ENCODE results near the gene GLYAT. TPM values are rescaled to one million over a fixed set of nuclear protein-coding genes. Genes with fewer than 3 reads are reported as not detected.

Gene GLYAT
- total and polyA plus RNA-seq, 4 donors: not detected

- Histone ChIP-seq H3K27me3 (ENCODE audit: control insufficient read depth in 3 of 3, insufficient read depth in 3 of 3, low read length in 2 of 3) (no peaks in the 10 kb centered on the region), H3K4me3 (no peak overlapping the region), H3K9me3 (ENCODE audit: control insufficient read depth in 4 of 4, insufficient read depth in 3 of 4, low read length in 3 of 4) (peaks cover 0 to 5% (median 0%) of the 10 kb centered on the region in 4 donors), H3K27ac (ENCODE audit: low read depth in 1 of 2, low read length in 1 of 2) (no peak overlapping the region), H3K4me1 (ENCODE audit: control insufficient read depth in 5 of 5, insufficient read depth in 5 of 5, low read length in 5 of 5) (no peaks in the 10 kb centered on the region), H3K9ac (ENCODE audit: insufficient read depth in 1 of 2, low read length in 2 of 2) (no peak overlapping the region), H3K36me3 (ENCODE audit: control insufficient read depth in 4 of 4, insufficient read depth in 4 of 4, low read length in 4 of 4) (no peaks in the 10 kb centered on the region)
- no peak for TF ChIP-seq CTCF (IDR thresholded peaks at IDR 0.05; ENCODE audit: control extremely low read depth, extremely low read depth)
- 54 to 65% methylated on average over 12 of the region's 12 CpGs for WGBS, 2 donors
- DNase-seq (no peak), ATAC-seq (ENCODE audit: insufficient read depth, low FRiP score) (no peak)
Measured at GRCh38 chr11:58776891-58777710, 45.4 kb upstream of the GLYAT start.

- no peak overlapping the region for H3K9ac ChIP-seq (ENCODE audit: insufficient read depth in 1 of 2, low read length in 2 of 2)
- DNase-seq (no peak), ATAC-seq (ENCODE audit: insufficient read depth, low FRiP score) (no peak)
- WGBS, 2 donors: 86 to 92% methylated on average over 5 of the region's 5 CpGs
- TF ChIP-seq CTCF (IDR thresholded peaks at IDR 0.05; ENCODE audit: control extremely low read depth, extremely low read depth): no peak
- H3K4me3 ChIP-seq: no peak overlapping the region
- no peaks in the 10 kb centered on the region for H3K27me3 ChIP-seq (ENCODE audit: control insufficient read depth in 3 of 3, insufficient read depth in 3 of 3, low read length in 2 of 3)
- H3K27ac ChIP-seq (ENCODE audit: low read depth in 1 of 2, low read length in 1 of 2): no peak overlapping the region
- no peaks in the 10 kb centered on the region for H3K4me1 ChIP-seq (ENCODE audit: control insufficient read depth in 5 of 5, insufficient read depth in 5 of 5, low read length in 5 of 5)
- peaks cover 0 to 3% (median 1%) of the 10 kb centered on the region in 4 donors for H3K9me3 ChIP-seq (ENCODE audit: control insufficient read depth in 4 of 4, insufficient read depth in 3 of 4, low read length in 3 of 4)
- H3K36me3 ChIP-seq (ENCODE audit: control insufficient read depth in 4 of 4, insufficient read depth in 4 of 4, low read length in 4 of 4): no peaks in the 10 kb centered on the region
Measured at GRCh38 chr11:58775066-58775708, 43.4 kb upstream of the GLYAT start.

- H3K4me1 ChIP-seq (ENCODE audit: control insufficient read depth in 5 of 5, insufficient read depth in 5 of 5, low read length in 5 of 5): no peaks in the 10 kb centered on the region
- TF ChIP-seq CTCF (IDR thresholded peaks at IDR 0.05; ENCODE audit: control extremely low read depth, extremely low read depth): no peak
- DNase-seq (peak in 1 of 3 donors; percentile 4), ATAC-seq (ENCODE audit: insufficient read depth, low FRiP score) (no peak)
- H3K27me3 ChIP-seq (ENCODE audit: control insufficient read depth in 3 of 3, insufficient read depth in 3 of 3, low read length in 2 of 3): no peaks in the 10 kb centered on the region
- no peak overlapping the region for H3K9ac ChIP-seq (ENCODE audit: insufficient read depth in 1 of 2, low read length in 2 of 2)
- H3K4me3 ChIP-seq: no peak overlapping the region
- 63 to 80% methylated on average over 4 of the region's 4 CpGs for WGBS, 2 donors
- H3K9me3 ChIP-seq (ENCODE audit: control insufficient read depth in 4 of 4, insufficient read depth in 3 of 4, low read length in 3 of 4): peaks cover 0 to 3% (median 1%) of the 10 kb centered on the region in 4 donors
- H3K36me3 ChIP-seq (ENCODE audit: control insufficient read depth in 4 of 4, insufficient read depth in 4 of 4, low read length in 4 of 4): no peaks in the 10 kb centered on the region
- H3K27ac ChIP-seq (ENCODE audit: low read depth in 1 of 2, low read length in 1 of 2): no peak overlapping the region
Measured at GRCh38 chr11:58774164-58774593, 42.4 kb upstream of the GLYAT start.
